Measurements from ENCODE around the gene OXCT2.
"Not testable (repeated sequence)": the region's sequence is repeated elsewhere in the genome, so short reads cannot be mapped to it uniquely, and the experiment has no call there.

Gene OXCT2

GRCh38 chr1:39787108-39787375, 15.9 kb upstream of the OXCT2 start:
- DNase-seq, result not testable (repeated sequence)

- not testable (repeated sequence) for DNase-seq
These were observed 15.4 kb upstream of the OXCT2 start for GRCh38 chr1:39786303-39787107.

GRCh38 chr1:39782685-39783084, 11.5 kb upstream of the OXCT2 start:
- DNase-seq, result not testable (repeated sequence)

GRCh38 chr1:39782103-39782502, 11.0 kb upstream of the OXCT2 start:
- DNase-seq, result no peak

GRCh38 chr1:39781349-39781715, 10.2 kb upstream of the OXCT2 start:
- DNase-seq, result no peak

- DNase-seq, result no peak
These were observed 8.7 kb upstream of the OXCT2 start for GRCh38 chr1:39779821-39780220.

- no peak for DNase-seq
These were observed 8.0 kb upstream of the OXCT2 start for GRCh38 chr1:39779137-39779536.

- DNase-seq, result not testable (repeated sequence)
These were observed 7.4 kb upstream of the OXCT2 start for GRCh38 chr1:39778463-39779099.

- not testable (repeated sequence) for DNase-seq
These were observed 6.7 kb upstream of the OXCT2 start for GRCh38 chr1:39777896-39778295.

- no peak for DNase-seq
These were observed 6.2 kb upstream of the OXCT2 start for GRCh38 chr1:39777306-39777705.

GRCh38 chr1:39776886-39777285, 5.7 kb upstream of the OXCT2 start:
- DNase-seq, result no peak

GRCh38 chr1:39776400-39776713, 5.2 kb upstream of the OXCT2 start:
- no peak for DNase-seq

GRCh38 chr1:39775676-39776399, 4.7 kb upstream of the OXCT2 start:
- not testable (repeated sequence) for DNase-seq

GRCh38 chr1:39775141-39775540, 4.0 kb upstream of the OXCT2 start:
- DNase-seq, result not testable (repeated sequence)

- not testable (repeated sequence) for DNase-seq
These were observed 2.3 kb upstream of the OXCT2 start for GRCh38 chr1:39773369-39773979.

GRCh38 chr1:39770100-39771021, 787 bp downstream of the OXCT2 start:
- DNase-seq, result not testable (repeated sequence)

GRCh38 chr1:39769502-39769901, 1.6 kb downstream of the OXCT2 start:
- not testable (repeated sequence) for DNase-seq

- DNase-seq, result not testable (repeated sequence)
These were observed 4.7 kb downstream of the OXCT2 start for GRCh38 chr1:39766466-39766865.

GRCh38 chr1:39764512-39764911, 6.6 kb downstream of the OXCT2 start:
- DNase-seq, result not testable (repeated sequence)

- DNase-seq, result not testable (repeated sequence)
These were observed 7.4 kb downstream of the OXCT2 start for GRCh38 chr1:39763619-39764374.
